Stimulated activated CD8-positive, alpha-beta memory T cell treated with anti-CD3 and anti-CD28 coated beads, Interleukin-7, amount 100 ng/mL, for 24 hours (primary cell): ENCODE measurements around the gene AARS2.
"Not testable (repeated sequence)": the region's sequence is repeated elsewhere in the genome, so short reads cannot be mapped to it uniquely, and the experiment has no call there.

Experiments
- DNase-seq: peaks from one replicate; pipeline ENCODE4 v3.0.0-alpha.2; 2020; ENCODE audit warnings: low read depth

The AARS2 gene

GRCh38 chr6:44329858-44330257 lies 16.7 kb upstream of the AARS2 start:
- DNase-seq, result no peak

- DNase-seq, result not testable (repeated sequence)
Observed at GRCh38 chr6:44328203-44328602, 15.1 kb upstream of the AARS2 start.

GRCh38 chr6:44327760-44328159 lies 14.6 kb upstream of the AARS2 start:
- no peak for DNase-seq

- no peak for DNase-seq
Observed at GRCh38 chr6:44327096-44327495, 13.9 kb upstream of the AARS2 start.

GRCh38 chr6:44321210-44321609 lies 8.1 kb upstream of the AARS2 start:
- no peak for DNase-seq

GRCh38 chr6:44317136-44317631 lies 4.0 kb upstream of the AARS2 start:
- DNase-seq, result not testable (repeated sequence)

- no peak for DNase-seq
Observed at GRCh38 chr6:44316481-44316880, 3.3 kb upstream of the AARS2 start.

GRCh38 chr6:44315951-44316350 lies 2.8 kb upstream of the AARS2 start:
- no peak for DNase-seq

- no peak for DNase-seq
Observed at GRCh38 chr6:44315516-44315915, 2.4 kb upstream of the AARS2 start.

- DNase-seq, result not testable (repeated sequence)
Observed at GRCh38 chr6:44314657-44315056, 1.5 kb upstream of the AARS2 start.

- no peak for DNase-seq
Observed at GRCh38 chr6:44311767-44312166, 1.4 kb downstream of the AARS2 start.

- DNase-seq, result no peak
Observed at GRCh38 chr6:44311304-44311703, 1.8 kb downstream of the AARS2 start.

- DNase-seq, result no peak
Observed at GRCh38 chr6:44310241-44310640, 2.9 kb downstream of the AARS2 start.

- no peak for DNase-seq
Observed at GRCh38 chr6:44309631-44310030, 3.5 kb downstream of the AARS2 start.

GRCh38 chr6:44309092-44309491 lies 4.1 kb downstream of the AARS2 start:
- no peak for DNase-seq

GRCh38 chr6:44307217-44307616 lies 5.9 kb downstream of the AARS2 start:
- no peak for DNase-seq

GRCh38 chr6:44306710-44307109 lies 6.4 kb downstream of the AARS2 start:
- DNase-seq, result no peak

GRCh38 chr6:44305200-44305725 lies 7.9 kb downstream of the AARS2 start:
- DNase-seq, result no peak

- DNase-seq, result no peak
Observed at GRCh38 chr6:44304282-44305199, 8.6 kb downstream of the AARS2 start.

GRCh38 chr6:44303842-44304241 lies 9.3 kb downstream of the AARS2 start:
- no peak for DNase-seq

- no peak for DNase-seq
Observed at GRCh38 chr6:44302856-44303255, 10.3 kb downstream of the AARS2 start.

GRCh38 chr6:44301782-44302564 lies 11.2 kb downstream of the AARS2 start:
- DNase-seq, result no peak

- no peak for DNase-seq
Observed at GRCh38 chr6:44301106-44301505, 12.0 kb downstream of the AARS2 start.
